Testis (tissue), 3 donors: ENCODE results near the gene GPR152. TPM values are rescaled to one million over a fixed set of nuclear protein-coding genes. Genes with fewer than 3 reads are reported as not detected.
"Not testable (repeated sequence)": the region's sequence is repeated elsewhere in the genome, so short reads cannot be mapped to it uniquely, and the experiment has no call there.

Source experiments
- DNase-seq: peaks from one replicate; pipeline ENCODE4 v3.0.0-alpha.2; 2019
- H3K27ac ChIP-seq, 2 donors: fragments of 200-600 bp; sonication (generic); one replicate each; pipeline ENCODE4 v1.5.1; 2019
- H3K27me3 ChIP-seq: fragments of 200-600 bp; sonication (generic); one replicate; pipeline ENCODE4 v1.5.1; 2019
- H3K36me3 ChIP-seq: fragments of 200-600 bp; sonication (generic); one replicate; pipeline ENCODE4 v1.5.1; 2017; ENCODE audit warnings: low read depth; ENCODE audit errors: missing control alignments
- H3K4me1 ChIP-seq: fragments of 200-600 bp; sonication (generic); one replicate; pipeline ENCODE4 v1.5.1; 2019
- H3K4me3 ChIP-seq, 2 donors: fragments of 200-600 bp; sonication (generic); one replicate each; pipeline ENCODE4 v1.5.1; 2017 to 2019
- H3K9me3 ChIP-seq: fragments of 200-600 bp; sonication (generic); one replicate; pipeline ENCODE4 v1.5.1; 2017
- POLR2A ChIP-seq: fragments of 450-650 bp; IDR thresholded peaks from one replicate; pipeline ENCODE4 v1.6.1; 2017; ENCODE audit warnings: antibody characterized with exemption, mild to moderate bottlenecking, moderate library complexity
- WGBS, 2 donors: methylation state at CpG; one replicate each; pipeline ENCODE4 v1.1.5; 2018; 5-methylcytosine and 5-hydroxymethylcytosine counted together
- intact Hi-C: fragments of 100-400 bp; cut with DNase I; formaldehyde crosslinking; loops from one replicate; pipeline ENCODE4 v1.15.1; 2023; ENCODE audit warnings: low total_unique reads
- polyA plus RNA-seq: library from polyadenylated mRNA; stranded (reverse); fragments of 350-450 nt; fragmentation: Illumina TruSeq; extraction: RNeasy Lipid Tissue Mini Kit (QIAGEN cat#74804); gene quantifications from one replicate; pipeline ENCODE4 v1.2.3, GENCODE V29; 2014; ENCODE audit warnings: low read depth, low replicate concordance; ENCODE audit not compliant: insufficient read depth
- total RNA-seq, 2 donors: library from RNA; depleted of rRNA; stranded (reverse); fragments of >200 nt; gene quantifications; one replicate each; pipeline ENCODE4 v1.2.3, GENCODE V29; 2016
- TF ChIP-seq, protein P1 (sequence below), 3 experiments: fragments of 450-650 bp in 2 of 3; fragments of 200-600 bp in 1 of 3; sonication (generic) in 1 of 3; IDR thresholded peaks; one replicate each; pipeline ENCODE4 v1.5.1; 2016 to 2019; ENCODE audit warnings: antibody characterized with exemption in 3 of 3, mild to moderate bottlenecking in 2 of 3, moderate library complexity in 1 of 3

Gene GPR152
- total and polyA plus RNA-seq, 3 donors from 2014 or later, result not detected

DNA sequence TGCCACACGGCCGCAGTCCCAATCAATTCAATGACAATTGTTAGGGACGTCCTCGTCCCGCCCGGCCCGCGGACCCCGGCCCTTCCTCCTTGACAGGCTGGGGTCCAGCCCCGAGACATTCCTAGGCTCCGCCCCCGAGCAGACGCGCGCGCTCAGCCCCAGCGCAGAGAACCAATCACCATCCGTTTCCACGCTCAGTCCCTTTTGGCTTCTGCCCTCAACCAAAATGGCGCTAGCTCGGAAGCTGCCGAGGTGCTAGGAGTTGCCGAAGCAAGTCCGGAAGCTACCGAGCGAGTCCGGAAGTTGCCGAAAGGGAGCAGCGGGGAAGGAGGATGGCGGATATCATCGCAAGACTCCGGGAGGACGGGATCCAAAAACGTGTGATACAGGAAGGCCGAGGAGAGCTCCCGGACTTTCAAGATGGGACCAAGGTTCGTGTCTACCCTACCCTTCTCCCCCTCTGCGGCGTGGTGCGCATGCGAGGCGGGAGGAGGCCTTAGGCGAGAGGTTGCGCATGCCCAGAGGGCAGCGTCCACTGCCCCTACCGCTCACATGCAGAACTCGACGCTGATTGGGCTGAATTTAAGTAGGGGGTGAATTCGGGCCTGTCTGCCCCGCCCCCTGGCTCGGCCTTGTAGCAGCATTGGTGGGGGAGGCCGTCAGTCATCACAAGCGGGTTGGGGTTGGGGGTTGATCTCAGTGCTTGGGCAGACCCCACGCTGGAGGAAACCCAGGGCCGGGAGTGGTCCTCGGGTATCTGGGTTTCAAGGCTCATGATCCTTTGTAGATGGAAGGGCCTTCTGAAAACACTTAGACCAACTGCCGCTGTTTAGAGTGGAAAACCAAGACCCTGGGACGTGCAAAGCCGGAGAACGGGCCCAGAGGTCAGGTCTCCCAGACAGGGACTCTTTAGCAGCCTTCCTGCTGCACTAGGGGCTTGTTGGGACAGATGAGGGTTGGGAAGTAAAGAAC lies 30.6 kb upstream of the GPR152 start, which contains the start of gene AIP:
Gene AIP, plus strand, starts transcription at position 200 of the 972 bp plus-strand sequence. Its CDS starts 133 bp downstream, at position 333.
- intact Hi-C loops, result loop anchor here (10.0 kb wide), 1 partner anchor 78 kb away; the partner anchor contains the start of genes PPP1CA and TBC1D10C
- WGBS, 2 donors, result 7 to 8% methylated on average over 48 to 60 of the region's 60 CpGs
- Histone ChIP-seq H3K4me1 (peaks cover 9% of the 10 kb centered on the region), H3K27ac (peak within 1 kb of the TSS; percentile 82 to 88), H3K27me3 (no peaks in the 10 kb centered on the region), H3K9me3 (no peaks in the 10 kb centered on the region), H3K4me3 (peak within 1 kb of the TSS; percentile 49 to 57), H3K36me3 (no peaks in the 10 kb centered on the region)
- TF ChIP-seq POLR2A, result no peak
- TF ChIP-seq, protein P1, sequence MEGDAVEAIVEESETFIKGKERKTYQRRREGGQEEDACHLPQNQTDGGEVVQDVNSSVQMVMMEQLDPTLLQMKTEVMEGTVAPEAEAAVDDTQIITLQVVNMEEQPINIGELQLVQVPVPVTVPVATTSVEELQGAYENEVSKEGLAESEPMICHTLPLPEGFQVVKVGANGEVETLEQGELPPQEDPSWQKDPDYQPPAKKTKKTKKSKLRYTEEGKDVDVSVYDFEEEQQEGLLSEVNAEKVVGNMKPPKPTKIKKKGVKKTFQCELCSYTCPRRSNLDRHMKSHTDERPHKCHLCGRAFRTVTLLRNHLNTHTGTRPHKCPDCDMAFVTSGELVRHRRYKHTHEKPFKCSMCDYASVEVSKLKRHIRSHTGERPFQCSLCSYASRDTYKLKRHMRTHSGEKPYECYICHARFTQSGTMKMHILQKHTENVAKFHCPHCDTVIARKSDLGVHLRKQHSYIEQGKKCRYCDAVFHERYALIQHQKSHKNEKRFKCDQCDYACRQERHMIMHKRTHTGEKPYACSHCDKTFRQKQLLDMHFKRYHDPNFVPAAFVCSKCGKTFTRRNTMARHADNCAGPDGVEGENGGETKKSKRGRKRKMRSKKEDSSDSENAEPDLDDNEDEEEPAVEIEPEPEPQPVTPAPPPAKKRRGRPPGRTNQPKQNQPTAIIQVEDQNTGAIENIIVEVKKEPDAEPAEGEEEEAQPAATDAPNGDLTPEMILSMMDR (IDR thresholded peaks at IDR 0.05), result peak in 2 of 3 experiments; percentile 40
- DNase-seq, result peak; percentile 98

GRCh38 chr11:67482275-67482826 lies 29.8 kb upstream of the GPR152 start:
- Histone ChIP-seq H3K27ac (peak overlapping the region; percentile 82 to 88), H3K36me3 (no peaks in the 10 kb centered on the region), H3K4me1 (peaks cover 9% of the 10 kb centered on the region), H3K27me3 (no peaks in the 10 kb centered on the region), H3K4me3 (peak overlapping the region; percentile 49 to 57), H3K9me3 (no peaks in the 10 kb centered on the region)
- 32 to 38% methylated on average over 19 of the region's 19 CpGs for WGBS, 2 donors
- DNase-seq, result no peak
- TF ChIP-seq, protein P1 (IDR thresholded peaks at IDR 0.05), result no peak
- TF ChIP-seq POLR2A, result no peak
- intact Hi-C loops, result loop anchor here (10.0 kb wide), 1 partner anchor 78 kb away; the partner anchor contains the start of genes PPP1CA and TBC1D10C

DNA sequence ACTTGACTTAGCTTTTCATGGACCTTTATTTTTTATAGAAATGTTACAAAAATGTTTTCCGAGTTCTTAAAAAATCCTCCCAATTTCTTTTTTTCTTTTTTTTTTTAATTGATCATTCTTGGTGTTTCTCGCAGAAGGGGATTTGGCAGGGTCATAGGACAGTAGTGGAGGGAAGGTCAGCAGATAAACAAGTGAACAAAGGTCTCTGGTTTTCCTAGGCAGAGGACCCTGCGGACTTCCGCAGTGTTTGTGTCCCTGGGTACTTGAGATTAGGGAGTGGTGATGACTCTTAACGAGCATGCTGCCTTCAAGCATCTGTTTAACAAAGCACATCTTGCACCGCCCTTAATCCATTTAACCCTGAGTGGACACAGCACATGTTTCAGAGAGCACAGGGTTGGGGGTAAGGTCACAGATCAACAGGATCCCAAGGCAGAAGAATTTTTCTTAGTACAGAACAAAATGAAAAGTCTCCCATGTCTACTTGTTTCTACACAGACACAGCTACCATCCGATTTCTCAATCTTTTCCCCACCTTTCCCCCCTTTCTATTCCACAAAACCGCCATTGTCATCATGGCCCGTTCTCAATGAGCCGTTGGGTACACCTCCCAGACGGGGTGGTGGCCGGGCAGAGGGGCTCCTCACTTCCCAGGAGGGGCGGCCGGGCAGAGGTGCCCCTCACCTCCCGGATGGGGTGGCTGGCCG lies 25.0 kb upstream of the GPR152 start:
- DNase-seq, H3K36me3 ChIP-seq, H3K27ac ChIP-seq, H3K4me3 ChIP-seq, intact Hi-C loops, H3K4me1 ChIP-seq, H3K27me3 ChIP-seq, H3K9me3 ChIP-seq: not testable (repeated sequence)
- WGBS, 2 donors, result 71 to 83% methylated on average over 15 to 16 of the region's 16 CpGs

DNA sequence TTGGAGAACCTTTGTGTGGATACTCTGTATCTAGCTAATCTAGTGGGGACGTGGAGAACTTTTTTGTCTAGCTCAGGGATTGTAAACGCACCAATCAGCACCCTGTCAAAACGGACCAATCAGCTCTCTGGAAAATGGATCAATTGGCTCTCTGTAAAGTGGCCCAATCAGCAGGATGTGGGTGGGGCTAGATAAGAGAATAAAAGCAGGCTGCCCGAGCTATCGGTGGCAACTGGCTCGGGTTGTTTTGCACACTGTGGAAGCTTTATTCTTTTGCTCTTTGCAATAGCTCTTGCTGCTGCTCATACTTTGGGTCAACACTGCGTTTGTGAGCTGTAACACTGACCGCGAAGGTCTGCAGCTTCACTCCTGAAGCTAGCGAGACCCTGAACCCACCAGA lies 24.2 kb upstream of the GPR152 start:
- DNase-seq, result peak; percentile 58
- 57 to 58% methylated on average over 10 of the region's 10 CpGs for WGBS, 2 donors
- intact Hi-C loops, H3K27me3 ChIP-seq, H3K27ac ChIP-seq, H3K36me3 ChIP-seq, H3K9me3 ChIP-seq, H3K4me1 ChIP-seq: not testable (repeated sequence)
- peak overlapping the region in 1 of 2 donors; percentile 15 for H3K4me3 ChIP-seq

- Histone ChIP-seq H3K4me1 (peaks cover 5% of the 10 kb centered on the region), H3K36me3 (no peaks in the 10 kb centered on the region), H3K4me3 (no peak overlapping the region), H3K27me3 (no peaks in the 10 kb centered on the region), H3K9me3 (no peaks in the 10 kb centered on the region), H3K27ac (no peak overlapping the region)
- no peak for TF ChIP-seq POLR2A
- TF ChIP-seq, protein P1 (IDR thresholded peaks at IDR 0.05), result no peak
- DNase-seq, result no peak
- WGBS, 2 donors, result 73 to 75% methylated on average over 7 of the region's 7 CpGs
- intact Hi-C loops, result no loop called here
Measured at GRCh38 chr11:67472882-67473281, 20.4 kb upstream of the GPR152 start.
